CD14-positive monocyte (primary cell): ENCODE measurements around the gene RSPRY1. TPM values are rescaled to one million over a fixed set of nuclear protein-coding genes. Genes with fewer than 3 reads are reported as not detected.
A peak's percentile ranks its signal among the peaks of the same experiment; 100 is the strongest.

Experiments used
- DNase-seq, 3 donors: peaks; one replicate each; pipeline ENCODE4 v3.0.0-alpha.2; 2011 to 2022
- H2AFZ ChIP-seq: 2 replicates; pipeline ENCODE4 v1.6.0; 2012; ENCODE audit warnings: mild to moderate bottlenecking, low read depth, low read length, inconsistent platforms; ENCODE audit not compliant: insufficient read depth, poor library complexity, severe bottlenecking
- H3K27ac ChIP-seq, 2 donors: 1 replicate in 1 of 2; 2 replicates in 1 of 2; pipeline ENCODE4 v1.5.1; 2012 to 2013; ENCODE audit warnings: low read length in 2 of 2, control low read depth in 1 of 2, inconsistent platforms in 1 of 2, low read depth in 1 of 2, mild to moderate bottlenecking in 1 of 2
- H3K27me3 ChIP-seq, 2 donors: one replicate each; pipeline versions ENCODE4 v1.6.0 to v1.6.1; 2011 to 2013; ENCODE audit warnings: low read length in 2 of 2; ENCODE audit not compliant: control insufficient read depth in 2 of 2, insufficient read depth in 2 of 2
- H3K36me3 ChIP-seq, 2 donors: replicated peaks in 1 of 2; 1 replicate in 1 of 2; 2 replicates in 1 of 2; pipeline versions ENCODE4 v1.5.1 to v1.6.1; 2012 to 2013; ENCODE audit warnings: low read length in 2 of 2, control low read depth in 1 of 2, inconsistent platforms in 1 of 2, mild to moderate bottlenecking in 1 of 2; ENCODE audit not compliant: insufficient read depth in 2 of 2, control insufficient read depth in 1 of 2
- H3K4me1 ChIP-seq, 2 donors: 1 replicate in 1 of 2; 2 replicates in 1 of 2; pipeline versions ENCODE4 v1.5.1 to v1.6.1; 2012 to 2013; ENCODE audit warnings: low read length in 2 of 2, control low read depth in 1 of 2, inconsistent platforms in 1 of 2, mild to moderate bottlenecking in 1 of 2, moderate library complexity in 1 of 2; ENCODE audit not compliant: insufficient read depth in 2 of 2, control insufficient read depth in 1 of 2
- H3K4me2 ChIP-seq: replicated peaks from 2 replicates; pipeline ENCODE3; 2012; ENCODE audit warnings: low read length, moderate library complexity, mild to moderate bottlenecking; ENCODE audit not compliant: poor library complexity, severe bottlenecking; ENCODE audit errors: extremely low read depth
- H3K4me3 ChIP-seq, 3 experiments: fragments of 200-600 bp in 1 of 3; sonication (generic) in 1 of 3; replicated peaks in 1 of 3; 1 replicate in 2 of 3; 2 replicates in 1 of 3; pipeline ENCODE4 v1.5.1; 2011 to 2013; ENCODE audit warnings: low read length in 3 of 3, mild to moderate bottlenecking in 3 of 3, control low read depth in 2 of 3, low read depth in 2 of 3, inconsistent platforms in 1 of 3, moderate library complexity in 1 of 3
- H3K79me2 ChIP-seq: 2 replicates; pipeline ENCODE4 v1.6.0; 2012; ENCODE audit warnings: mild to moderate bottlenecking, control low read depth, inconsistent platforms, low read length, moderate library complexity; ENCODE audit not compliant: insufficient read depth
- H3K9ac ChIP-seq: 2 replicates; pipeline ENCODE4 v1.6.0; 2017; ENCODE audit warnings: low read length, mild to moderate bottlenecking; ENCODE audit not compliant: insufficient read depth, poor library complexity, severe bottlenecking
- H3K9me3 ChIP-seq, 2 donors: replicated peaks in 1 of 2; 1 replicate in 1 of 2; 2 replicates in 1 of 2; pipeline versions ENCODE4 v1.5.1 to v1.6.1; 2012 to 2013; ENCODE audit warnings: low read length in 2 of 2, control low read depth in 1 of 2; ENCODE audit not compliant: control insufficient read depth in 1 of 2, insufficient read depth in 1 of 2
- H4K20me1 ChIP-seq: 2 replicates; pipeline ENCODE4 v1.6.0; 2012; ENCODE audit warnings: mild to moderate bottlenecking, low read length, control low read depth, moderate library complexity; ENCODE audit not compliant: insufficient read depth
- H3K27ac Mint-ChIP-seq, 7 donors: one replicate each; pipeline ENCODE4 v1.8.0; 2020; ENCODE audit warnings: mild to moderate bottlenecking in 7 of 7, mixed read lengths in 7 of 7, moderate library complexity in 6 of 7, inconsistent platforms in 2 of 7
- H3K27me3 Mint-ChIP-seq, 3 donors: one replicate each; pipeline ENCODE4 v1.8.0; 2021 to 2022; ENCODE audit warnings: low read depth in 3 of 3, mild to moderate bottlenecking in 3 of 3, mixed read lengths in 3 of 3, moderate library complexity in 3 of 3, inconsistent platforms in 1 of 3
- H3K36me3 Mint-ChIP-seq, 2 donors: one replicate each; pipeline ENCODE4 v1.8.0; 2020; ENCODE audit warnings: mixed read lengths in 2 of 2, inconsistent platforms in 1 of 2, mild to moderate bottlenecking in 1 of 2
- H3K4me1 Mint-ChIP-seq: one replicate; pipeline ENCODE4 v1.8.0; 2020; ENCODE audit warnings: mild to moderate bottlenecking, mixed read lengths
- H3K4me3 Mint-ChIP-seq, 2 donors: one replicate each; pipeline ENCODE4 v1.8.0; 2020; ENCODE audit warnings: mild to moderate bottlenecking in 2 of 2, mixed read lengths in 2 of 2, moderate library complexity in 1 of 2
- H3K9me3 Mint-ChIP-seq, 7 donors: one replicate each; pipeline ENCODE4 v1.8.0; 2020 to 2022; ENCODE audit warnings: mixed read lengths in 7 of 7, mild to moderate bottlenecking in 6 of 7, moderate library complexity in 6 of 7, inconsistent platforms in 2 of 7
- CTCF ChIP-seq: fragments of 200-600 bp; IDR thresholded peaks from one replicate; pipeline ENCODE4 v1.8.0; 2022; ENCODE audit warnings: antibody characterized with exemption, mild to moderate bottlenecking
- WGBS: methylation state at CpG from one replicate; pipeline ENCODE4 v1.1.5; 2013; ENCODE audit warnings: missing lambda C conversion rate; ENCODE audit not compliant: insufficient coverage; 5-methylcytosine and 5-hydroxymethylcytosine counted together
- intact Hi-C, 2 donors: fragments of 100-400 bp; cut with micrococcal nuclease; formaldehyde crosslinking; loops; one replicate each; pipeline versions ENCODE4 v1.15.0 to v1.15.1; 2023
- polyA plus RNA-seq, 3 donors: library from polyadenylated mRNA; depleted of rRNA in 1 of 3; unstranded in 2 of 3; stranded (reverse) in 1 of 3; fragments of 300-500 nt in 2 of 3; fragments of >200 nt in 1 of 3; fragmentation: Illumina TruSeq in 2 of 3; gene quantifications; 1 replicate in 2 of 3; 2 replicates in 1 of 3; pipeline ENCODE4 v1.2.3, GENCODE V29; 2012 to 2021

RSPRY1 gene
- polyA plus RNA-seq, 3 donors, result 15.7 to 28.3 (median 21.3) TPM

DNA sequence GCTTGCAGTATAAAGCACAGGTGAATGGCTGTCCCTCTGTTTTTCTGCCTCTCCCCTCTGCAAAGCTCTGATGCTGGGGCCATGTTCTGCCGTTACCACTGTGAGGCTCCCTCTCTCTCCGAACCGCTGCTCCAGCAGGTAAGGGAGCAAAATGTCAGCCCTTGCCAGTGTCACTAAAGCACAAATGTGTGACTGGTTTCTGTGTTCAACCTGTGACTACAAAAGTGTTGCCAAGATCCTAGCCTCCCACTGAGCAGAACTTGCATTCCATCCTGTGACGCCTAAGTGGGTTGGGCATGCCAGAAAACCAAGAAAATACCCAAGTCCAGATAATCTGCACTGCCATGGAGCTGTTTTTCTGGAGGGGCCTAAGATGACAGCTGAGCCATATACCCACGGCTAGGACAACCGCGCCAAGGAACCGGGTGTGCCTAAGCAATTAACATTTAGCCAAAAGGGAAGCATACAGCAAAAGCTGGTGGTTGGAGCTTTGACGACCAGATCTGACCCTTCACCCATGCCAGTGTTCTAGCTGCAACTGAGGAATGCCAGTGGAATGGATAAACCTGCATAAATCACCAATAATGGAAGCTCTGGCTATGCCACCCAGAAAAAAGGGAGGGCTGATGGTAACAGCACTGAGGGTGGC is 35.3 kb upstream of the RSPRY1 start:
- Histone ChIP-seq H3K9me3 (no peaks in the 10 kb centered on the region), H3K79me2 (no peaks in the 10 kb centered on the region), H4K20me1 (peaks cover 11% of the 10 kb centered on the region), H2AFZ (no peak overlapping the region), H3K4me1 (peaks cover 10 to 15% of the 10 kb centered on the region in 2 donors), H3K36me3 (peaks cover 54 to 91% of the 10 kb centered on the region in 2 donors), H3K4me3 (no peak overlapping the region), H3K9ac (no peak overlapping the region), H3K4me2 (no peak overlapping the region), H3K27ac (no peak overlapping the region), H3K27me3 (no peaks in the 10 kb centered on the region)
- no peak overlapping the region for H3K4me3 Mint-ChIP-seq
- no peak for TF ChIP-seq CTCF
- H3K27ac Mint-ChIP-seq, result peak overlapping the region in 1 of 7 donors; percentile 89
- peaks cover 0 to 2% (median 0%) of the 10 kb centered on the region in 7 donors for H3K9me3 Mint-ChIP-seq
- peaks cover 64 to 75% of the 10 kb centered on the region in 2 donors for H3K36me3 Mint-ChIP-seq
- 90% methylated on average over 6 of the region's 9 CpGs for WGBS
- intact Hi-C loops, result no loop called here
- DNase-seq, result no peak
- peaks cover 33% of the 10 kb centered on the region for H3K4me1 Mint-ChIP-seq
- H3K27me3 Mint-ChIP-seq, result peaks cover 0 to 2% (median 0%) of the 10 kb centered on the region in 3 donors

GRCh38 chr16:57151369-57151768 is 34.8 kb upstream of the RSPRY1 start:
- Histone ChIP-seq H3K27me3 (no peaks in the 10 kb centered on the region), H3K36me3 (peaks cover 57 to 91% of the 10 kb centered on the region in 2 donors), H3K4me1 (peaks cover 10 to 15% of the 10 kb centered on the region in 2 donors), H3K4me3 (no peak overlapping the region), H2AFZ (no peak overlapping the region), H3K4me2 (no peak overlapping the region), H4K20me1 (peaks cover 11% of the 10 kb centered on the region), H3K9me3 (no peaks in the 10 kb centered on the region), H3K9ac (no peak overlapping the region), H3K27ac (no peak overlapping the region), H3K79me2 (no peaks in the 10 kb centered on the region)
- intact Hi-C loops, result no loop called here
- Mint-ChIP-seq H3K4me3 (no peak overlapping the region), H3K9me3 (peaks cover 0 to 2% (median 0%) of the 10 kb centered on the region in 7 donors), H3K36me3 (peaks cover 66 to 75% of the 10 kb centered on the region in 2 donors), H3K4me1 (peaks cover 34% of the 10 kb centered on the region), H3K27ac (peak overlapping the region in 1 of 7 donors; percentile 59), H3K27me3 (peaks cover 0 to 2% (median 0%) of the 10 kb centered on the region in 3 donors)
- DNase-seq, result no peak
- no peak for TF ChIP-seq CTCF
- WGBS, result 69% methylated on average over 2 of the region's 2 CpGs
